Fibroblast of pulmonary artery (primary cell): ENCODE results near the gene CELSR1.

Experiments
- DNase-seq: peaks from one replicate; pipeline ENCODE4 v3.0.0-alpha.2; 2010; ENCODE audit warnings: low read depth
- H3K4me3 ChIP-seq: replicated peaks from 2 replicates; pipeline ENCODE4 v1.5.1; 2011; ENCODE audit warnings: low read depth, mild to moderate bottlenecking, control low read depth, low read length, moderate library complexity
- TF ChIP-seq, protein P1 (sequence below): IDR thresholded peaks from 2 replicates; pipeline ENCODE4 v1.5.1; 2011; ENCODE audit warnings: mild to moderate bottlenecking, control low read depth, low read length, inconsistent platforms; ENCODE audit errors: missing control alignments

CELSR1 gene

DNA sequence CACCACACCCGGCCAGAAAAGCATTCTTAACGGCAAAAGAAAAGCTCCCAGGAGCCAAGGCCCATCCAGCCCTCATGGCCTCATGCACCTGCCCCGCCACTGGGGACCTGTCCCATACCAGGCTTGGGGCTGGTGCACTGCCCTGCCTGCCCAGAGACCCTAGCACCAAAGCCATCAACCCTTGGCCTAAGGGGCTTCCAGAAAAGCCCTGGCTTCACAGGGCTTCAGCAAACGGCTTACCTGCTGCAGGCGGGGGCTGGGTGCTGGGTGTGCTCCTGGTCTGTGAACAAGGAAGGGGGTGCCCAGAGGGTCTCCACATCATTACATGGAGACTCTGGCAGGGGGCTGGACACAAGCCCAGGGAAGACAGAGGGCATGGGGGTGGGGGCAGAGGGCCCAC is 89.5 kb downstream of the CELSR1 start:
- no peak overlapping the region for H3K4me3 ChIP-seq
- no peak for DNase-seq
- TF ChIP-seq, protein P1, sequence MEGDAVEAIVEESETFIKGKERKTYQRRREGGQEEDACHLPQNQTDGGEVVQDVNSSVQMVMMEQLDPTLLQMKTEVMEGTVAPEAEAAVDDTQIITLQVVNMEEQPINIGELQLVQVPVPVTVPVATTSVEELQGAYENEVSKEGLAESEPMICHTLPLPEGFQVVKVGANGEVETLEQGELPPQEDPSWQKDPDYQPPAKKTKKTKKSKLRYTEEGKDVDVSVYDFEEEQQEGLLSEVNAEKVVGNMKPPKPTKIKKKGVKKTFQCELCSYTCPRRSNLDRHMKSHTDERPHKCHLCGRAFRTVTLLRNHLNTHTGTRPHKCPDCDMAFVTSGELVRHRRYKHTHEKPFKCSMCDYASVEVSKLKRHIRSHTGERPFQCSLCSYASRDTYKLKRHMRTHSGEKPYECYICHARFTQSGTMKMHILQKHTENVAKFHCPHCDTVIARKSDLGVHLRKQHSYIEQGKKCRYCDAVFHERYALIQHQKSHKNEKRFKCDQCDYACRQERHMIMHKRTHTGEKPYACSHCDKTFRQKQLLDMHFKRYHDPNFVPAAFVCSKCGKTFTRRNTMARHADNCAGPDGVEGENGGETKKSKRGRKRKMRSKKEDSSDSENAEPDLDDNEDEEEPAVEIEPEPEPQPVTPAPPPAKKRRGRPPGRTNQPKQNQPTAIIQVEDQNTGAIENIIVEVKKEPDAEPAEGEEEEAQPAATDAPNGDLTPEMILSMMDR, result no peak

DNA sequence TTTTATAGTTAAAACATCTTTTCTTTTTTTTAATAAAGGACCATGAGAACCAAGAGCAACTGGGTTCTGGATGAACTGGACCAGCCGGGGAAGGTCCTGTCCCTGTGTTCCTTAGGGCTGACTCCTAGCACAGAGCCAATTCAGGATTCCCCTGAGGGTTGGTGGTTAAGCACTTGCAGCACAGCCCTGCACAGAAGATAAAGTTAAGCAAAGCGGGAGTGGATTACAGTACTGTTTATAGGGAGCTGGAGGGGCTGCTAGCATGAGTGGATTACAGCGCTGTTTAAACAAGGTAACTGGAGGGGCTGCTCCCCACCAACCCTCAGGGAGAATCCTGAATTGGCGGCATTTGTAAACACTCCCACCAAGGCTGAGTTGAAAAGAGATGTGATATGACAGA is 90.6 kb downstream of the CELSR1 start:
- H3K4me3 ChIP-seq, result no peak overlapping the region
- peak; percentile 5 for DNase-seq
- TF ChIP-seq, protein P1, result no peak

DNA sequence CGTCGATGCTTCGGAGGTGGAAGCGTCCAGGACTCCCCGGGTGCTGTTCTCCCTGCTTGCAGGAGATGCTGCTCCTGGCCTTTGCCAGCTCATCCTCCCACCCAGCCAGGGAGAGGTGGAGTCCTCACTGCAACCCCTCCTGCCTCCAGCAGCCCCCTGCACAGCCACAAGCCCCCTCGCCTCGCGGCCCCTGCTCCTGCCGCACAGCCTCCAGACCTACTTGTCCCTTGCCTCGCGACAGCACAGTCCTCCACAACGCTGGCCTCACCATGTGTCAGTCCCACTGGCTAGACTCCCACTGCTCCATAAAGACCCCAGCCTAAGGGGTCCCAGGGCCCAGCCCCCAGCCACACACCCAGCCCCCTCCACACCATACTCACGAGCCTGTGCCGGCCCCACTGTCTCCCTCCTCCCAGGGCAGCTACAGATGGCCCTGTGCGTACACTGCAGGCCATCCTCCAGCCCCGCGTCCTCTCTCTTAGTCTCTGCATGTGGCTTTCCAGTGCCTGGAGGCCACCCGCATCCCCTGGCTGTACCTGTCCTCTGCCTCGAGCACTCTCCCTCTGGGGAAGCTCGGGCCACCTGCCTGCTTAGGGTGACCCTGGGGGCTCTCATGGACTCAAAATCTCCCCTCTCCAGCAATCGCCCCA is 91.5 kb downstream of the CELSR1 start:
- DNase-seq, result no peak
- TF ChIP-seq, protein P1, result no peak
- no peak overlapping the region for H3K4me3 ChIP-seq

DNA sequence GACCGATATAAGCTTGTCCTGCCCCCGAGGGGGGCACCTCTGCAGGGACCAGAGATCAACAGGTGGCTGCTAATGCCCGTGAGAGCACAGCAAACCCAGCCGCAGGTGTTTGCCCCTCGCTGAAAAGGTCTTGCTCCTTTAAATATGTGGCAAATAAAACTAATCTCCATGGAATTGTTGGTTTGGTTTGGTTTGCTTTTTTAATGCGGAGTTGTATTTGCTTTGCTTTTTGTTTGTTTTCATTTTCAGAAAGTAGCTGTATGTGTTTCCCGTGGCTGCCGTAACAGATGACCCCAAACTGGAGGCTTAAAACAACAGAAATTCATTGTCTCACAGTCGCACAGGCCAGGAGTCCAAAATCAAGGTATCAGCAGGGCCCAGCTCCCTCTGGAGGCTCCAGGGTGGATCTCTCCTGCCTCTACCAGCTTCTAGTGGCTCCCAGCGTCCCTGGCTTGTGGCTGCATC is 93.0 kb downstream of the CELSR1 start:
- DNase-seq, result no peak
- TF ChIP-seq, protein P1, result no peak

DNA sequence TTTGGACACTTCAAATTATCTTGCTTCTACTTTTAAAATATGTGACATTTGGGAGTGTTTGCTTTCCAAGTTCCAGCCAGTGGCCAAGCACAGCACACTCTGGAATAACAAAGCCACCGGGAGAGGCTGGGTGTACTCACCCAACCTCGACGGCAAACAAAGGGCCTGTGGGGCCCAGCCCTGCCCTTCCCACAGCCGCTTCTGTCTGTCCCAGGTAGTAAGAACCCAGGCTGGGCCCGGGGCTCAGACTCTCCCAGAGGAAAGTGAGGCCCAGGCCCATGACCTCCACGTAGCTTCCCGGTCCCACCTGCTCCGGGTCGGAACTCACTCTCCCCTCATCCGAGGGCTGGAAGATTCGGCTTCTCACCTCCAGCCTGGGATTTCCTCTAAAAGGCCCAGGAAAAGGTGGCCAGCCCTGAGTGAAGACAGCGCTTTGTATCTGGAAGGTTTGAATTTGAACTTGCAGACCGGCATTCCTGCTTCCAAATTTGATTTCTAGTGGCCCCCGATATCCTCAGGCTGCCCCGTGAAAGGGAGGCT is 93.5 kb downstream of the CELSR1 start:
- TF ChIP-seq, protein P1, result no peak
- DNase-seq, result no peak
- H3K4me3 ChIP-seq, result no peak overlapping the region

More for the DNA sequence above, 93.0 kb downstream of the CELSR1 start:
- no peak overlapping the region for H3K4me3 ChIP-seq

DNA sequence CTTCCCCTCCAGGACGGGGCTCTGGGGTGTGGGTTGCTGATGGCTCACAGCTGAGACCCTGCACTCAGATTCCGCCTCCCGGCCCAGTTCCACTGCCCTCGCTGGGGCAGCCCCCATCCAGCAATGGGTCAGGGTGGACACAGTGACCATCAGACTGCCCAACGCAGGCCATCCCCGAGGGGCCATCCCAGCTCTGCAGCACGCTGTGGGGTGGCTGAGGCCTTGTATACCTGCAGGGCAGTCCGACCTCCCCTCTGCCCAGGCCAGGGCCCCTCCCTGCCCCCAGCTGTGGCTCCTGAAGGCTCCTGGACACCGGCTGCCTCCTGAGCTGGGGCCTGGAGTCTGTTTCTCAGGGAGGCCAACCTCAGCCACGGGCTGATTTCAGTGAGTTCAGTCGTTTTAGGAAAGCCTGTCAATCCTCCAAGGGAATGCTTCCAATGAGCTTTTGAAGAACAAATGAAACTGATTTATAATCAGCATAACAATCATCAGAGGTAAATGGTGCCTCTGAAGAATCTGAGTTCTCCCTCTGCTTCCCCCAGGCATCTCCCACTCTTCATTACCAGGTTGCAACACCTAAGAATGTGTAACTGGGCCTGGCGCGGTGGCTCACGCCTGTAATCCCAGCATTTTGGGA is 95.1 kb downstream of the CELSR1 start:
- TF ChIP-seq, protein P1, result no peak
- no peak overlapping the region for H3K4me3 ChIP-seq
- no peak for DNase-seq
